ENCODE results near the gene SAP25. TPM values are rescaled to one million over a fixed set of nuclear protein-coding genes. Genes with fewer than 3 reads are reported as not detected.

SAP25 gene
- total and polyA plus RNA-seq, 2 of the 8 experiments (the other 6 are each of a cell fraction or from before 2014, with no cell fraction given): 3.6 to 5.8 TPM

GRCh38 chr7:100553032-100553431, 20.7 kb downstream of the SAP25 start:
- H3K23ac ChIP-seq (ENCODE audit: insufficient read length): no peak overlapping the region
- no peak overlapping the region for H3K4ac ChIP-seq (replicated peaks; ENCODE audit: insufficient read length, low read depth, low read length)
- ChIA-PET POLR2A (ENCODE audit: partially characterized antibody) (interaction anchor here (1.2 to 1.5 kb wide), 2 partner anchors 59 to 124 kb away, joined by 3 read pairs; partner anchors contain the start of gene ZCWPW1), CTCF (ENCODE audit: partially characterized antibody) (interaction anchor here (0.7 to 26.5 kb wide), 8 partner anchors 8 to 121 kb away, joined by 3 to 341 read pairs (median 3); no protein-coding TSS in a partner anchor)
- H3K9me3 ChIP-seq (ENCODE audit: insufficient read depth in 2 of 2, low read depth in 1 of 2, low read length in 1 of 2): no peaks in the 10 kb centered on the region
- H2BK12ac ChIP-seq (ENCODE audit: low read depth, low read length): no peak overlapping the region
- H3K79me2 ChIP-seq (ENCODE audit: control insufficient read depth in 1 of 2, insufficient read depth in 2 of 2, low read length in 2 of 2): no peaks in the 10 kb centered on the region
- H4K91ac ChIP-seq (replicated peaks; ENCODE audit: insufficient read length, low read length): no peak overlapping the region
- no peak overlapping the region for H3K4me2 ChIP-seq (ENCODE audit: insufficient read depth in 1 of 2, low read depth in 2 of 2, low read length in 2 of 2)
- no peak overlapping the region for H3K18ac ChIP-seq (ENCODE audit: extremely low read depth, low read length)
- peaks cover 2% of the 10 kb centered on the region; the same call in 1 of the 2 replicates for H3K79me1 ChIP-seq (ENCODE audit: low read depth, low read length)
- no peaks in the 10 kb centered on the region for H4K20me1 ChIP-seq (replicated peaks in 1 of 2; ENCODE audit: control insufficient read depth in 1 of 2, insufficient read depth in 2 of 2, low read length in 2 of 2)
- no peak overlapping the region for H2BK15ac ChIP-seq (ENCODE audit: low read length)
- no peak overlapping the region for H3K14ac ChIP-seq (ENCODE audit: insufficient read length)
- H3K23me2 ChIP-seq (ENCODE audit: low read depth, low read length): no peaks in the 10 kb centered on the region
- no peak overlapping the region for H3K56ac ChIP-seq (replicated peaks; ENCODE audit: insufficient read length, low read depth, low read length)
- H3K27me3 ChIP-seq (replicated peaks in 1 of 4; ENCODE audit: control insufficient read depth in 3 of 4, extremely low read depth in 1 of 4, insufficient read depth in 3 of 4, low read length in 3 of 4): no peaks in the 10 kb centered on the region
- DNase-seq (ENCODE audit: low read depth in 1 of 2, low spot score in 2 of 2) (no peak), FAIRE-seq (no peak)
- H2AK5ac ChIP-seq (ENCODE audit: low read depth, low read length): no peak overlapping the region
- peaks cover 6 to 24% (median 15%) of the 10 kb centered on the region in 4 experiments; a peak in 7 of 8 replicates for H3K36me3 ChIP-seq (ENCODE audit: control insufficient read depth in 2 of 4, insufficient read depth in 4 of 4, low read length in 3 of 4)
- H2BK20ac ChIP-seq (ENCODE audit: low read length): no peak overlapping the region
- H2BK120ac ChIP-seq (replicated peaks; ENCODE audit: low read depth, low read length): no peak overlapping the region
- 91% methylated on average over 3 of the region's 3 CpGs; no CpG with 5 or more reads in 1 of the 2 experiments for WGBS, 2 experiments (ENCODE audit: extremely low coverage in 1 of 2, insufficient coverage in 1 of 2, insufficient read length in 1 of 2, insufficient replicate concordance in 2 of 2, low coverage in 1 of 2, low lambda C conversion rate in 2 of 2, missing lambda C conversion rate in 1 of 2)
- H3K4me3 ChIP-seq (ENCODE audit: extremely low read depth in 1 of 4, insufficient read depth in 2 of 4, low read depth in 3 of 4, low read length in 4 of 4): no peak overlapping the region
- H4K5ac ChIP-seq (ENCODE audit: insufficient read length, low read depth, low read length): no peak overlapping the region
- no peak overlapping the region for H4K8ac ChIP-seq (ENCODE audit: extremely low read depth, insufficient read depth, low read length)
- H2BK5ac ChIP-seq (ENCODE audit: low read depth, low read length): no peak overlapping the region
- no peak overlapping the region for H2AFZ ChIP-seq (ENCODE audit: low read length)
- H3K4me1 ChIP-seq (replicated peaks in 1 of 4; ENCODE audit: control insufficient read depth in 3 of 4, insufficient read depth in 4 of 4, low read length in 3 of 4): no peaks in the 10 kb centered on the region
- no peak overlapping the region for H3K9ac ChIP-seq (replicated peaks in 1 of 4; ENCODE audit: extremely low read depth in 1 of 4, low read depth in 3 of 4, low read length in 3 of 4)
- H3K27ac ChIP-seq (ENCODE audit: low read depth, low read length): no peak overlapping the region
- TF ChIP-seq, protein P1, sequence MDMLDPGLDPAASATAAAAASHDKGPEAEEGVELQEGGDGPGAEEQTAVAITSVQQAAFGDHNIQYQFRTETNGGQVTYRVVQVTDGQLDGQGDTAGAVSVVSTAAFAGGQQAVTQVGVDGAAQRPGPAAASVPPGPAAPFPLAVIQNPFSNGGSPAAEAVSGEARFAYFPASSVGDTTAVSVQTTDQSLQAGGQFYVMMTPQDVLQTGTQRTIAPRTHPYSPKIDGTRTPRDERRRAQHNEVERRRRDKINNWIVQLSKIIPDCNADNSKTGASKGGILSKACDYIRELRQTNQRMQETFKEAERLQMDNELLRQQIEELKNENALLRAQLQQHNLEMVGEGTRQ (IDR thresholded peaks at IDR 0.05; ENCODE audit: low read length): no peak
- TF ChIP-seq, protein P2, sequence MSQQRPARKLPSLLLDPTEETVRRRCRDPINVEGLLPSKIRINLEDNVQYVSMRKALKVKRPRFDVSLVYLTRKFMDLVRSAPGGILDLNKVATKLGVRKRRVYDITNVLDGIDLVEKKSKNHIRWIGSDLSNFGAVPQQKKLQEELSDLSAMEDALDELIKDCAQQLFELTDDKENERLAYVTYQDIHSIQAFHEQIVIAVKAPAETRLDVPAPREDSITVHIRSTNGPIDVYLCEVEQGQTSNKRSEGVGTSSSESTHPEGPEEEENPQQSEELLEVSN (IDR thresholded peaks at IDR 0.05): no peak
- TF ChIP-seq BCL11A (IDR thresholded peaks at IDR 0.05; ENCODE audit: low read depth in 2 of 2, low read length in 2 of 2) (no peak), BACH1 (IDR thresholded peaks at IDR 0.05; ENCODE audit: low read length) (no peak), ATF2 (IDR thresholded peaks at IDR 0.05; ENCODE audit: low read length) (no peak), HDAC2 (IDR thresholded peaks at IDR 0.05; ENCODE audit: borderline replicate concordance in 1 of 2, low read depth in 2 of 2, low read length in 2 of 2) (no peak), CBX8 (IDR thresholded peaks at IDR 0.05; ENCODE audit: borderline replicate concordance, low read depth, low read length) (no peak), EGR1 (IDR thresholded peaks at IDR 0.05; ENCODE audit: borderline replicate concordance, low read depth, low read length) (no peak), CTBP2 (IDR thresholded peaks at IDR 0.05; ENCODE audit: borderline replicate concordance, insufficient read depth, insufficient read length, low read length) (no peak), FOSL1 (IDR thresholded peaks at IDR 0.05; ENCODE audit: insufficient read depth, low read depth, low read length) (no peak)
